IgD-negative memory B cell (primary cell): Measurements from ENCODE around the gene MITD1. TPM values are rescaled to one million over a fixed set of nuclear protein-coding genes. Genes with fewer than 3 reads are reported as not detected.
"Not testable (repeated sequence)": the region's sequence is repeated elsewhere in the genome, so short reads cannot be mapped to it uniquely, and the experiment has no call there.

ENCODE experiments used
- H3K27ac Mint-ChIP-seq, 3 donors: one replicate each; pipeline ENCODE4 v1.8.0; 2020 to 2022; ENCODE audit warnings: mild to moderate bottlenecking in 3 of 3, mixed read lengths in 3 of 3, moderate library complexity in 1 of 3
- H3K27me3 Mint-ChIP-seq: one replicate; pipeline ENCODE4 v1.8.0; 2021; ENCODE audit warnings: mixed read lengths
- H3K36me3 Mint-ChIP-seq: one replicate; pipeline ENCODE4 v1.8.0; 2020; ENCODE audit warnings: mild to moderate bottlenecking, mixed read lengths
- H3K4me1 Mint-ChIP-seq, 3 donors: one replicate each; pipeline ENCODE4 v1.8.0; 2020 to 2022; ENCODE audit warnings: mixed read lengths in 3 of 3, mild to moderate bottlenecking in 1 of 3
- H3K4me3 Mint-ChIP-seq, 4 donors: one replicate each; pipeline ENCODE4 v1.8.0; 2020 to 2022; ENCODE audit warnings: mild to moderate bottlenecking in 4 of 4, mixed read lengths in 4 of 4, moderate library complexity in 3 of 4
- H3K9me3 Mint-ChIP-seq, 3 donors: one replicate each; pipeline ENCODE4 v1.8.0; 2020 to 2021; ENCODE audit warnings: mixed read lengths in 3 of 3, mild to moderate bottlenecking in 1 of 3
- polyA plus RNA-seq: library from polyadenylated mRNA; unstranded; fragments of 300-500 nt; fragmentation: Illumina TruSeq; gene quantifications from one replicate; pipeline ENCODE4 v1.2.3, GENCODE V29; 2021

The MITD1 gene
- polyA plus RNA-seq, 1 donor from 2014 or later: 43.2 TPM

GRCh38 chr2:99140056-99140859 is 40.6 kb downstream of the MITD1 start:
- H3K4me3 Mint-ChIP-seq: peak overlapping the region; percentile 91 to 100 (median 96)
- peak overlapping the region; percentile 72 to 100 (median 99) for H3K27ac Mint-ChIP-seq
- H3K9me3 Mint-ChIP-seq: peaks cover 0 to 2% (median 0%) of the 10 kb centered on the region in 3 donors
- H3K27me3 Mint-ChIP-seq: peaks cover 1% of the 10 kb centered on the region
- no peaks in the 10 kb centered on the region for H3K36me3 Mint-ChIP-seq
- H3K4me1 Mint-ChIP-seq: peaks cover 8 to 19% (median 11%) of the 10 kb centered on the region in 3 donors

- H3K4me3 Mint-ChIP-seq: peak overlapping the region in 2 of 4 donors; percentile 32 to 53
- no peaks in the 10 kb centered on the region for H3K36me3 Mint-ChIP-seq
- H3K4me1 Mint-ChIP-seq: peaks cover 8 to 17% (median 11%) of the 10 kb centered on the region in 3 donors
- H3K27ac Mint-ChIP-seq: no peak overlapping the region
- peaks cover 1% of the 10 kb centered on the region for H3K27me3 Mint-ChIP-seq
- peaks cover 1 to 3% (median 2%) of the 10 kb centered on the region in 3 donors for H3K9me3 Mint-ChIP-seq
Observed at GRCh38 chr2:99139003-99139402, 41.9 kb downstream of the MITD1 start.

GRCh38 chr2:99135044-99135556 is 45.8 kb downstream of the MITD1 start:
- H3K9me3 Mint-ChIP-seq: peaks cover 9 to 26% (median 18%) of the 10 kb centered on the region in 3 donors
- H3K36me3 Mint-ChIP-seq, H3K27me3 Mint-ChIP-seq, H3K4me3 Mint-ChIP-seq, H3K27ac Mint-ChIP-seq, H3K4me1 Mint-ChIP-seq: not testable (repeated sequence)

DNA sequence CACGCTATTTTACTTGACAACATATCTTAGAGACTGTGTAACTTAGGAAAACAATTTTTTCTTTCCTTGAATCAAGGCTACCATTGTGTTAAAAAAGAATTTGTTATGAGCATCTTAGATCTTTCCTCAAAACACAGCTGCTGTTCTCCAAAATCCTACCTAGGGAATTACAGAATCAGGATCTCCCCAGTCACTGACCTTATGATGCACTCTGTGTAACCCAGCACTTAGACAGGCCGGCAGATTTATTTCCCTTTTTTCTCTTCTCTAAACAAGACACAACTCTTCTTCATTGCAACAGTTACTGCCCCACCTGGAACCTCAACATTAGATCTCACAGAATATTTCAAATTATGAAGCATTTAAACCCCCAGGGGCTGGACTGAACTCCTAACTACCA is 52.9 kb downstream of the MITD1 start:
- H3K27me3 Mint-ChIP-seq: no peaks in the 10 kb centered on the region
- H3K4me3 Mint-ChIP-seq: no peak overlapping the region
- H3K27ac Mint-ChIP-seq: no peak overlapping the region
- peaks cover 10 to 31% (median 21%) of the 10 kb centered on the region in 3 donors for H3K9me3 Mint-ChIP-seq
- no peaks in the 10 kb centered on the region for H3K4me1 Mint-ChIP-seq
- peaks cover 5% of the 10 kb centered on the region for H3K36me3 Mint-ChIP-seq

Other genes starting within 250 kb of the MITD1 start
- not detected for gene CRACDL, start 244.8 kb downstream of the MITD1 start, polyA plus RNA-seq
- 2.0 TPM for gene C2orf15, start 39.4 kb downstream of the MITD1 start, polyA plus RNA-seq
- gene TSGA10, start 26.1 kb downstream of the MITD1 start, polyA plus RNA-seq: 19.7 TPM
- 18.5 TPM for gene LIPT1, start 26.1 kb downstream of the MITD1 start, polyA plus RNA-seq
- 16.7 TPM for gene MRPL30, start 126 bp upstream of the MITD1 start, polyA plus RNA-seq
- gene LYG2, start 74.6 kb upstream of the MITD1 start, polyA plus RNA-seq: not detected
- gene LYG1, start 120.1 kb upstream of the MITD1 start, polyA plus RNA-seq: 0.48 TPM
- 48.2 TPM for gene TXNDC9, start 155.3 kb upstream of the MITD1 start, polyA plus RNA-seq
- 13.8 TPM for gene EIF5B, start 156.3 kb upstream of the MITD1 start, polyA plus RNA-seq